Prostate gland (tissue), 2 donors: ENCODE data around the gene SH2D4B.

Experiments used
- POLR2A ChIP-seq: fragments of 450-650 bp; IDR thresholded peaks from one replicate; pipeline ENCODE4 v1.6.1; 2016; ENCODE audit warnings: antibody characterized with exemption, mild to moderate bottlenecking
- TF ChIP-seq, protein P1 (sequence below), 4 experiments: fragments of 200-600 bp in 2 of 4; fragments of 450-650 bp in 2 of 4; sonication (generic) in 2 of 4; IDR thresholded peaks; 1 replicate in 3 of 4; 2 replicates in 1 of 4; pipeline ENCODE4 v1.5.1; 2016 to 2019; ENCODE audit warnings: antibody characterized with exemption in 4 of 4, mild to moderate bottlenecking in 2 of 4, moderate library complexity in 2 of 4

DNA sequence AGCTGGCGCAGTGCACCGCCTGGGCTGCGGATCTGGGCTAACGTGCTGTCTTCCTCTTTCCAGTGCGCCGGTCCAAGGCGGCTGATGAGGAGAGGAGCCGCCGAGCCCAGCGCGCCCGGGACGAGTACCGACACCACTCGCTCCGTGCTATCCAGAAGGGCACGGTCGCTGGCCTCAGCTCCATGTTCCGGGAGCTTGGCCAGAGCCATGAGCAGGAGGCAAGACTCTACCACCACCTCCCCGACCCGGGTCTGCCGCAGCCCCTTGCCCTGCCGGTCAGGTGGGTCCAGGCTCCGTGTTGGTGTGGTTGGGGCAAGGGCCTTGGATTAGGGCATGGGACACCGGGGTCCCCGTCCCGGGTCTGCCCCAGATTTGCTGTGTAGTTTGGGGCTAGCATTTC lies 65.8 kb downstream of the SH2D4B start:
- TF ChIP-seq POLR2A = no peak
- TF ChIP-seq, protein P1, sequence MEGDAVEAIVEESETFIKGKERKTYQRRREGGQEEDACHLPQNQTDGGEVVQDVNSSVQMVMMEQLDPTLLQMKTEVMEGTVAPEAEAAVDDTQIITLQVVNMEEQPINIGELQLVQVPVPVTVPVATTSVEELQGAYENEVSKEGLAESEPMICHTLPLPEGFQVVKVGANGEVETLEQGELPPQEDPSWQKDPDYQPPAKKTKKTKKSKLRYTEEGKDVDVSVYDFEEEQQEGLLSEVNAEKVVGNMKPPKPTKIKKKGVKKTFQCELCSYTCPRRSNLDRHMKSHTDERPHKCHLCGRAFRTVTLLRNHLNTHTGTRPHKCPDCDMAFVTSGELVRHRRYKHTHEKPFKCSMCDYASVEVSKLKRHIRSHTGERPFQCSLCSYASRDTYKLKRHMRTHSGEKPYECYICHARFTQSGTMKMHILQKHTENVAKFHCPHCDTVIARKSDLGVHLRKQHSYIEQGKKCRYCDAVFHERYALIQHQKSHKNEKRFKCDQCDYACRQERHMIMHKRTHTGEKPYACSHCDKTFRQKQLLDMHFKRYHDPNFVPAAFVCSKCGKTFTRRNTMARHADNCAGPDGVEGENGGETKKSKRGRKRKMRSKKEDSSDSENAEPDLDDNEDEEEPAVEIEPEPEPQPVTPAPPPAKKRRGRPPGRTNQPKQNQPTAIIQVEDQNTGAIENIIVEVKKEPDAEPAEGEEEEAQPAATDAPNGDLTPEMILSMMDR (IDR thresholded peaks at IDR 0.05) = no peak
